ELF-1 (cell line): ENCODE measurements around the gene TTC27.
"Not testable (repeated sequence)": the region's sequence is repeated elsewhere in the genome, so short reads cannot be mapped to it uniquely, and the experiment has no call there.

Experiments used
- DNase-seq: peaks from one replicate; pipeline ENCODE4 v3.0.0-alpha.2; 2016; ENCODE audit warnings: low read depth, low spot score

The TTC27 gene

DNA sequence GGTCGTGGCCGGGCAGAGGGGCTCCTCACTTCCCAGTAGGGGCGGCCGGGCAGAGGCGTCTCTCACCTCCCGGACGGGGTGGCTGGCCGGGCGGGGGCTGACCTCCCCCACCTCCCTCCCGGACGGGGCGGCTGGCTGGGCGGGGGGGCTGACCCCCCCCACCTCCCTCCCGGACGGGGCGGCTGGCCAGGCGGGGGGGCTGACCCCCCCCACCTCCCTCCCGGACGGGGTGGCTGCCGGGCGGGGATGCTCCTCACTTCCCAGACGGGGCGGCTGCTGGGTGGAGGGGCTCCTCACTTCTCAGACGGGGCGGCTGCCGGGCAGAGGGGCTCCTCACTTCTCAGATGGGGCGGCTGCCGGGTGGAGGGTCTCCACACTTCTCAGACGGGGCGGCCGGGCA, 126.8 kb downstream of the TTC27 start:
- not testable (repeated sequence) for DNase-seq

DNA sequence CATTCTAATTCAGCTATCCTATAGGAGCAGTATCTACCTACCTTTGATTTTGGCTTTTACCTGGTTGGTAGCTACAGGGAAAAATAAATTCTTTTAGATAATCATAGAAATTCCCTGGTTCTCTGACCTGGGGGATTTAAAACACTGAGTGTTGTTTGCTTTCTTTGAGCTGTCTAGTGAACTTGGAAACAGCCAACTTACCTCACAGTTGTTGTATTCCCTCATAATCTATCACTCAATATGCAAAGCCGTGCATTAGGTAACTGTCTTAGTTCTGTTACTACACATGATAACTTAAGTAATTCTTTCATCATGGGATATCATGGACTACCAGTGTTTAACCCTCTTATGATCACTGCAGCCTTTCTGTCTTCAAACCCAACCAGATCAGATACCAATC, 127.8 kb downstream of the TTC27 start:
- DNase-seq = no peak

DNA sequence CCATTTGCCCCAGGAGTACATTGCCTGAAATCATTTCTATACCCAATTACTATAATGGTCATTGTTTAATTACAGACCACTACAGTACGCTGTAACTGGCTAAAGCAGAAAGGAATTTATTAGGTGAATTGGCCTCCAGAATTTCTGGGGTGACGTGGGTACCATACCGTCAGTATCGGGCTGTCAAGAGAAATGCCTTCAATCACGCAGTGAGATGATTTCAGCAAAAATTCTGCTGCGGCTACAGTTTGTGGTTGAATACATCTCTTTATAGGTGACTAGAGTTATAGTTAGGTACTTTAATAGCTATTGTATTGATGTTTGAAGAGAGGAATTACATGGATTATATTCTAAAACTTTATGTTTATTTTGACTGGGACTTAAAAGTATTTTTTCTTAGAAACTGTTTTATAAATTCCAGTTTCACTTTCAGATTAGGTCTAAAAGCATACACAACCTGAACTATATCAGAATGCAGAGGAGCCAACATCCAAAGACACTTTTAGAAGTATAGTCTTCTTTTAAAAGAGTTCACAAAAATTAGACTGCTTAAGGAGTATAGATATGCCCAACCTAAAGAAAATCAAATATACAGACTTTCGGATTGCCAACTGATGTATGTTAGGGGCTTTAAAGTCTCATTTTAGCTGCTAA, 128.4 kb downstream of the TTC27 start:
- no peak for DNase-seq

DNA sequence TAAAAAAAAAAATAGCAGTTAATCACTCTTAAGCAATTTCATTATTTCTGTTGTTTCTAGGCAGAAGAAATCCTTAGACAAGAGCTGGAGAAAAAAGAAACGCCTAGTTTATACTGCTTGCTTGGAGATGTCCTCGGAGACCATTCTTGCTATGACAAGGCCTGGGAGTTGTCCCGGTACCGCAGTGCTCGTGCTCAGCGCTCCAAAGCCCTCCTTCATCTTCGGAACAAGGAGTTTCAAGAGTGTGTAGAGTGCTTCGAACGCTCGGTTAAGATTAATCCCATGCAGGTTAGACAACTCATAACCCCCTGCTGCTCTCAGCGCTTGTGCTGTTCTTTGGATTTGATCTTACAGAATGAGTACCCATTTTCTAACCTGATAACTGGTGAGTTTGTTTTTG, 130.4 kb downstream of the TTC27 start:
- no peak for DNase-seq

DNA sequence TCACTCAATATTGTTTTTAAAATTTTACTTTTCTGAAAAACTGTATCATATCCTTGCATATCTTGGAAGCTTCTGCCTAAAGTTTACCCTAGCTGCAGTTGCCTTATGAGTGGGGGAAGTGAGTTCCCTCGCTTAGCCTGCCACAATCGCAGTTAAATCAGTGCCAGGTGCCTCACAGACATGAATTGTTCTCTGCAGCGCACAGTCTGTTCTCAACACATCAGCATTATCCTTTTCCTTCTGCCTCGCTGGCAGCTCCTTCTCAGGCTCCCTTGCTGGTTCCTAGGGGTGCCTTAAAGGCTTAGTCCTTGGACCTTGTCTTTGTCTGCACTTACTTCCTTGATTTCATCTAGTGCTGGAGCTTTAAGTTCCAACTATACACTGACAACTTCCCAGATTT, 132.8 kb downstream of the TTC27 start:
- no peak for DNase-seq

DNA sequence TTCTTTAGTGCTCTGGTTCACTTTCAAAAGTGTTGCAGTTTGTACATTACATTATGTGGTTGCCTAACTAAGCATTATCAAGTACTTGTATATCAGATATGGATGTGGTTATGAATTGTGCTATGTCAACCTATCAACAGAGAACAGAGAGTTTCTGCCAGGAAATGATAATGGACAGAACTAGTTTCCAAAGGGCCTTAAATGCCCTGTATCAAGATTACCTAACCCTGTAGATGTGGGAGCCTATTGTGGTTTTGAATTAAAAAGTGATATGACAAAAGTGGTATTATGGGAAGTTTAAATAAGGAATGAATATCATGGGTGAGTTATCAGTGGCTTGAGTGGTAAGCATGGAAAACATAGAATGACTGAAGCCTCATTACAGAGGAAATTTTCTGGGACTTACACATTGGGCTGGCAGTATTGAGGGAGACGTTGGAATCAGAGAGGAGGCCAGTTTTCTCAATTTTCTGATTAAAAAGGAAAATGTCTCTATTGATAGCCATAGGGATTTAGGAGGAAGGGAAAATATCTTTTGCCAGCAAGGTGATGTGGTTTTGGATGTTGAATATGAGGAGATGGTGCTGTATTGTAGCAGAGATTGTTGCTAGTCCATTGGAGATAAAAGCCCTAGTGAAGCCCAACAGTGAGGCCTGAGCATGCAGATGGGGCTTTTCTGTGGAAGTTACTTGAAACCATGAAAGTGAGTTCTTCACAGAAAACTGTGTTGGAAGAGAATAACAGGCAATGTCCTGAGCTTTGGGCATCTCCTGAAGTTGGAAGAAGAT, 140.7 kb downstream of the TTC27 start:
- DNase-seq = no peak

DNA sequence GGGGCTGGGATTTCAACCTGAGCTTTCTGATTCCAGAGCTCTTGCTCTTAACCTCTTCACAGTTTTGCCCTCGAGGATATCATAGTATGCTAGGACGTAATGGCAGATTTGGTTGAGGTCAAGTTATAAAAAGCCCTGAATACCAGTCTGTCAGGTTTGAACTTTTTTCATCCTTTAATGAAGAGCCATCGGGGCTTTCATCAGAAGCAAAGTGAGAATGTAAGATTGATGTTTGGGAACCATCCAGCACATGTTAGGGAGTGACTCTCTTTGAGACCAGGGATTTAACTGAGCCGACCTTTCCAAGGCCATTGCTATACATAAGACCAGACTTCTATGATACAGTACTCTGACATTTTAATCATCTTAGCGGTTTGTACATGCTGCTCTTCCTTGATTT, 142.5 kb downstream of the TTC27 start:
- DNase-seq = no peak

DNA sequence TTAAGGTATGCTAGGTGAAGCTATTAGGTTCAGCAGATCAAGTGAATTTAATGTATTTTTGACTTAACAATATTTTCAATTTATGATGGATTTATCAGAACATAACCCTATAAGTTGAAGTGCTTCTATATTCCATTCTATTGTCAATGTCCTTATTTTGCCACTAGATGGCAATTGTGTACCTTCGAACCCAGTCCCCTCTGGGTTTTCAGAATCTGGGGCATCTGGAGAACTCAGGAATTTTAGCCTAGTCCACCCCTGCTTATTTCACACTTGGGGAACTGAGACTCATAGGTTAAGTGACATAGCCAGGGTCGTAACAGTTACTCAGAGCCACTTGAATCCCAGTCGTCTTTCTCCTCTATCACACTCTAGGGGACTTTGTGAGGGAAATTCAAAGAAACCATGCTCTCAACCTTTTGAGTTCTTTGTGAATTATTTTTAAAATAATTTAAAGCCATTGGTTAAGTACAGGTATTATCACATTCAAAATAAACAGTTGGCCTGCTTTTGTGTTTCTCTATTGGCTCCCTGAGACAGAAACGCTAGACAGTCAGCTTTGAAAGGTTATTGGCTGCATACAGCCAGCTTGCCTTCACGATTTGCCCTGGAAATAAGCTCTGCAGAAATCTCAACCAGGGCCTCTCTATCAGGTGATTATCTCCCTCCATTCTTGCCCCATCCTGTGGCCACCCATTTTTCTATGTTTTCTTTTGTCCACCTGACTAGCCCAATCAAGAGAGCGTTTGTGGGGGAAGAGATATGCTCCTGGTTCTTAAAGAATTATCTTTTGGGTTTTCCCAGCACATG, 145.0 kb downstream of the TTC27 start:
- peak; percentile 35 for DNase-seq

DNA sequence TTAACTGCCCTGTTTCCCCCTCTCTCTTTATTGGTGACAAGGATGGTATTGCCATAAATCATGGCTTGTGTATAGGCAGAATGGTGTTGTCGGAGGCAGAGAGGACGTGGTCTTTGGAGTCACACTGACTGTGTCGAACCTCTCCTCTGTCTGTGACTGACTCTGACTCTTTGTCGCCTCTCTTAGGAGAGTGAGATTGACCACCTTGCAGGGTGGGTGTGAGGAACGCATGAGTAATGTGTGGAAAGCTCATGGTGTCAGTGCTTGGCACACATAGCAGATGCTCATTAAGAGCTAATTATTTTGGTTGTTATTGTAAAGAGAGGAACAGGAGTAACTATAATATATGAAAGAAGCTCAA, 145.6 kb downstream of the TTC27 start:
- no peak for DNase-seq

DNA sequence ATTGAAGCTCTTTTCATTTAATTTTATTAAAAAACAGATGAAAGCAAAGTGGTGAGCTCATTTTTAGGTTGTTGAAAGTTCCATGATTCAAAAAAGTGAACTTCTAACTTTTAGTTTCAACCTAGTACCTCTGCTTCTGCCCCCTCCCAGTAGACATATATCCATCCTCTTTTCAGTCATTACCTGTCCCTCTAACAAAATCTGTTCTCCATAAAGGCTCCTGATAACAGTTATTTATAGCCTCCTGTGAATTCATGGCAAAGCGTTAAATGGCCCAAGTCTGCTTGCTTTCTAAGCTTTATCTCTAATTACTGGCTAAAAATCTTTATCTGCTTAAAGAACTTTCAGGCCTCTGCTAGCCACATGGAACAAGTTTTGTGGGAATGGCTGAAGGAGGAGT, 148.1 kb downstream of the TTC27 start:
- no peak for DNase-seq

DNA sequence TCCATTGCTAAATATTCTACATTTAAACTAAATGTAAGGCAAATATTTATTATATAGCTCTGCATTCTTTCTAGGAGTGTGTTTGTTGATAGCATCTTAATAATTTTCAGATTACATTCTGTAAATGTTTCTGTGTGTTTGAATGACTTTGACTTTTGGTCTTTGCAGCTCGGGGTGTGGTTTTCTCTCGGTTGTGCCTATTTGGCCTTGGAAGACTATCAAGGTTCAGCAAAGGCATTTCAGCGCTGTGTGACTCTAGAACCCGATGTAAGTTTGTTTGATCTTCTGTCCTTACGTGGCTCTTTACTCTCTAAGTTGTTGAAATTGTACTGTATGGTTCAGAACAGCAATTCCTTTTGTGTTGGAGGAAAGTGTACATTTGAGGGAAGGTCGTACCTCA, 149.9 kb downstream of the TTC27 start:
- DNase-seq = no peak

DNA sequence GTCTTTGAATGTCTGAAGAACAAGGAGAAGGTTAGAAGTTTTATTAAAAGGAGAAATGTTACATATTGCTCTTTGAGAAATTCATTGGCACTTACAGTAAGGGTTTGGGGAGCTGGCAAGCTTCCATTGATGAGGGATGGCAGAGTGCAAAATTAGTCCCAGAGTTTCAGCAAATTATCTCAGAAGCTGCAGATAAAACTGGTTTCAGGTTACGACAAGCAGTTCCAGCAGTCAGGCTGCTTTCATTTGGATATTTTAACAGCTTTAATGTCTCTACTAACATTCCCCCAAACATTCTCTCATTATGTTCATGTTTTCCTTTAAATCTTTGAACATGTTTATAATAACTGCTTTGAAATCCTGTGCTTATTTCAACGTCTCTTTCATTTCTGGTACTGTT, 153.1 kb downstream of the TTC27 start:
- no peak for DNase-seq

DNA sequence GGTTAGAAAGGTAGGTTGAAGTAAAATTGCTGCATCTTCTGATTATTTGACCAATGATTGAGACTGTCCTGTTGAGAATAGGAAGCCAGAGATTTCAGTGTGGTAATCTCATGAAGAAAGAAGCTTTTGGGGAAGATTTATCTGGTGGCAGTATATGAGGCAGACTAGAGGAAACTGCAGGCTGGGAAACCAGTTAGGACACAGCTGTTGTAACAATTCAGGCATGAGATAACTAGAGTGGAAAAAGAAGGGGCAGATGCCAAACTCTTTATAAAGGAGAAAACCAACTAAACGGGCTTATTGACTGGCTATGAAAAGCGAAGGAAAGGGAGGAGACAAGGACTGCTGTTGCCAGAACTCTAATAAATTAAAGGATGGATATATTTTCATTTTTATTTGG, 155.6 kb downstream of the TTC27 start:
- DNase-seq = no peak

DNA sequence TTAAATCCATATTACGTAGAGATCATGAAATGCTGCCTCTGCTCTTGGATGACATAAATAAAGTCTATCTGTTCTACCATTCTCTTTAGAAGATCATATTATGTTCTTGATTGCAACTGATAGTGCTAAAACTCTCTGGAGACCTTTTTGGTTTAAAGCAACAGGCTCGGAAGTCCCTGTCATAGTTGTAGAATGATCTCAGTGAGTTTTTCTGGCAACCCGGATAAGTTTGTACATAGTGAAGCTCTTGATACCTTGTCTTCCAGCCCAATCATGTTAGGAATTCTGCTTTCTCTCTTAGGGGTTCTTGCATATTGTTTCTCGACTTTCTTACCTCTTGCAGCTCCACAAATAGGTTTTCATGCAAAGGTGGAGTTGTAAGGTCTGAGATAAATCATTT, 156.1 kb downstream of the TTC27 start:
- DNase-seq = no peak

DNA sequence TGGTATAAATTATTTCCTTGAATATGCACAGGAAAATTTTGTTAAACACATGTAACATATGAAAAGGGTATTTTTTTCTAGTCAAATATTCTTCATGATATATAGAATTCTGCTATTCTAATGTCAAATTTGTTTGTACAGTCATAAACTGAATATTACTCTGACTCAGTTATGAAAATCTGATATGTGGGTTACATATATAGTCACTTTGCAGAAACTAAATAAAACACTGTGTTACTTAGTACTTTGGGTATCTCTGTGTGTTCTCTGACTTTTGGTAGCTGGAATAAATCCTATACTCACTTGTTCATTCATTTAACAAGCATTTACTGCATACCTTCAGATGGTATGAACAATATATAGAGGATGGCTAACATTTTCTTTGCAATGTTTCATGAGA, 159.4 kb downstream of the TTC27 start:
- DNase-seq = no peak

DNA sequence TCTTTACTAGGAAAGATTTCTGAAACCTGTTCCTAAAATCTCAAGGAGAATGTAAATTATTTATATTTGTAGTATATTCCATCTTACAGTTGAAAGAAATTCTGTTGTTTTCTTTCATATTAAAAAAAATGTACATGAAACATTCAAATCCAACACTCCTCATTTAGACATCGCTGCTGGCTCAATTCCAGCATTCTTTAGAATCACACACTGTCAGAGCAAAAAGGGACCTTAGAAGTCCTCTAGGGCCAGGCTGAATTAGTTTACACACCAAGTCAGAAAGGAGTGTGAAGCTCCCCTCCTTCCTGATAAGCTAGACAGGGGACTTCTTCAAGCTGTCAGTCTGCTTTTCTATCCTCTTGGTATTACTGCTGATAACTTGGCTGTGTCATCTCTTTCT, 160.3 kb downstream of the TTC27 start:
- no peak for DNase-seq

DNA sequence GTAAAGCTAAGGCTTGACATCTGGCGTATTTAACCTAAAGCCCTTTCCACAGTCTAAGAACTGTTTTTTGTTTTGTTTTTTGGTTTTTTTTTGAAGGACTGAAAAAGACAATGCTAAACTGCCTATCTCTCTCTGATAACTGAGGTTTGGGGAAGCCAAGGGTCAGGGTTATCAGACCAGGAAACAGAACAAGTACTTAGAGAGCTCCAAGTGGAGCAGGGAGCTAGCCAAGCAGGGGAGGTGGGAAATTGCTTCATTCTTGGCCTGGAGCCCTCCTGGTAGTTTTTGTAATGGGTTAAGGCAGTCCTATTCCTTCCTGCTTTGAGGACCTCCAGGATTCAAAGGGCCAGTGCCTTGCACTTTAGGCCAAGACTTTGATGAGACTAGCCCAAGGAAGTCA, 164.6 kb downstream of the TTC27 start:
- DNase-seq = no peak

DNA sequence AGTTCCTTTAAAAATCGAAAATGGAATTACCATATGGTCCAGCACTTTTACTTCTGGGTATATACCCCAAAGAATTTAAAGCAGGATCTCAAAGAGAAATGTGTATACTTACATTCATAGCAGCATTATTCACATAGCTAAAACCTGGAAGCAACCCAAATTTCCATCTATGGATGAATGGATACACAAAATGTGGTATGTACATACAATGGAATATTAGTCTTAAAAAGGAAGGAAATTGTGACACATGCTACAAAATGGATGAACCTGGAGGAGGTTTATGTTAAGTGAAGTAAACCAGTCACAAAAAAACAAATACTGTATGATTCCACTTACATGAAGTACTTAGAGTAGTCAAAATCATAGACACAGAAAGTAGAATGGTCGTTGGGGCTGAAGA, 171.0 kb downstream of the TTC27 start:
- no peak for DNase-seq

DNA sequence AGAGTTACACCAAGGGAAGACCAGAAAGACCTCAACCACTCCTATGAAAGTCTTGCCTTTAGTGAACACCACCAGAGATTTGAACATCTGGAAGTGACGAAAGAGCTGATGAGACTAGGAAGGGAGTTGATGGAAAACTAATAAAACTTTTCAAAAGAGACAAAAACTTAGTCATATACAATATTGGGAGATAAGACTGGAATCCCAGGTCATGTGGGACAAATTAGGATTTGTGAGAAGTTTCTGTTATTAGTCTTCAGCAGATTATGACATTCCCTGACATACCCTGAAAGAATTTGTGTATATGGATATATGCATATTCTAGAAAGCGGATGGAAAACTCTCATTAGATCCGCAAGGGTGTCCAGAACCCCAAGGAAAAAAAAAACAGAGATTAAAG, 173.9 kb downstream of the TTC27 start:
- DNase-seq = no peak

DNA sequence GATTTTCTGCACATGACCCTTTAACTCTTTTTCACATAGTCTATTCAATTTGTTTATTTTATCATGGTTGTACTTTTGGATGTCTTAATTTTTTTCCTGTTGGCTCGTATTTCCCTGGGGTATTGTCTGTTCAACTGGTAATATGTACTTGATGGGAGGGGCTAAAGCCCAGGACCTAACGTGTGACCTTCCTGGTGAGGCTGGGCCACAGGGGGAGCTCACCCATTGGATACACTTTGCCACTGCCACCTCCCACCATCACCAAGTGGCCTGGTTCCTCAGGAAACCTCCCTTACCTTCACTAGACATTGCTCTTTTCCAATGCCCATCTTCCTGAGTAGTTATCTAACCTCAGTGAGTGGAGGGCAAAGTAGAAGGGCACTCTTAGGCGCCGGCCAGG, 175.0 kb downstream of the TTC27 start:
- DNase-seq = no peak

DNA sequence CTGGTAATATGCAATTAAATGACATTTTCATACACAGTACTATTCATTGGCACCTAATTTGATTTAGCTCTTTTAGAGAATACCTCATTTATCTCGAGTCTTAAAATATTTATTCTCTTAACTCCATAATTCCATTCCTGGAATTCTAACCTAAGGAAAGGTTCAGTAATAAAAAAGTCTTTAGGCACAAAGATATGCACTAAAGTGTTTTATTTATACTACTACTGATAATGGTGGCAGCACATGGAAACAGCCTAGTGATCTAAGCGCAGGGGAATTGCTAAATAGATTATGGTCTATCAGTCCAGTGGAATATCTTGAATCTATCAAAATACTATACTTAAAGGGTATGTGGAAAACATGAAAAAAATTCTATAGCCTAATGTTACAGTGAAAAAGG, 176.4 kb downstream of the TTC27 start:
- DNase-seq = no peak

DNA sequence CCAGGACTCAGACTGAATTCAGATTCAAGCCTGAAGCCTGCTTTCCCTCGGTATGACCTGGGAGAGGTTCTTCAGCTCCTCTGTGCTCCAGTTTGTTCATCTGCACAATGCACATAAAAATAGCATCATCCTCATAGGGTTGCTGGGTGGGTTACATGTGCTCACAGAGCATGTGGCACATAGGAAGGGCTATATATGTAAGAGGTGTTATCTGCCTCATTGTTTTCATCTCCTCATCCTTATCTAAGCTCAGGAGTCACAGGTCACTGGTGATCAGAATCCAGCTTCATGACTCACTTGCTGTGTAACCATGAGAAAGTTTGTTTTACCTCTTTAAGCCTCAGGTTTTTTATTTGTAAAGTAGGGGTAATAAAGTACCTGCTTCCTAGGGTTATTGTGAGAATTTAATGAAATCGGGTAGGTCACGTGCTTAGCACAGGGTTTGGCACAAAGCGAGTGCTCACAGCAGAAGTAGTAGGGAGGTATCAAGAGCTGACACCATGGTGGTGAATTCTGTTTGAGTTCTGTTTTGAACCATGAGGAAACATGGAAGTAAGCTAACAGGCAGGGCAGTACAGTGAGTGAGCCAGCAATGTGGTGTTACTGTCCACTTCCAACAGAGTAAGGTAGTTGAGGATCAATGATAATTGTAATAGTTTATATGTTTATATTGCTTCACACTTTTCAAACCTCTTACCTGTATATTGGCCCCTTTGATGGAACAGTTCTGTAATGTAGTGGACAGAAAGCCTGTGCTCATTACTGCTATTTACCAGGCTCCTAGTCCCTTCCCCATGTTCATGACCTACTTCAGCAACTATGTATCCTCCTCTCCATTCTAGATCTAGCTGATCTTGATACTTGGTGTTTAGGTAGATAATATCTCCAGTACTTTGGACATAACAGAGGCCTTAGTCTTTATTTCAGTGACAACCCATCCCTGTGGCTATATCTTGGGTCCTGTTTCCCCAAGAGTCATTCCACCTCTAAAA, 177.6 kb downstream of the TTC27 start:
- DNase-seq = no peak
